Spleen (tissue), 13 donors: ENCODE results near the gene NHLRC4. TPM values are rescaled to one million over a fixed set of nuclear protein-coding genes. Genes with fewer than 3 reads are reported as not detected.
A peak's percentile ranks its signal among the peaks of the same experiment; 100 is the strongest.

Experiments used
- DNase-seq: peaks from one replicate; pipeline ENCODE4 v3.0.0-alpha.2; 2020
- H3K27ac ChIP-seq, 8 donors: fragments of 200-600 bp; sonication (generic) in 7 of 8; 1 replicate in 4 of 8; 2 replicates in 4 of 8; pipeline versions ENCODE4 v1.5.0 to v1.8.0; 2016 to 2021; ENCODE audit warnings: inconsistent platforms in 4 of 8, mild to moderate bottlenecking in 4 of 8, moderate library complexity in 1 of 8
- H3K27me3 ChIP-seq, 7 donors: fragments of 200-600 bp; sonication (generic) in 6 of 7; replicated peaks in 1 of 7; 1 replicate in 4 of 7; 2 replicates in 3 of 7; pipeline versions ENCODE4 v1.5.0 to v1.8.0; 2016 to 2021; ENCODE audit warnings: inconsistent platforms in 3 of 7, mild to moderate bottlenecking in 1 of 7
- H3K36me3 ChIP-seq, 6 donors: fragments of 200-600 bp; sonication (generic) in 5 of 6; 1 replicate in 4 of 6; 2 replicates in 2 of 6; pipeline versions ENCODE4 v1.5.0 to v1.8.0; 2016 to 2021; ENCODE audit warnings: inconsistent platforms in 2 of 6
- H3K4me1 ChIP-seq, 6 donors: fragments of 200-600 bp; sonication (generic) in 5 of 6; 1 replicate in 3 of 6; 2 replicates in 3 of 6; pipeline versions ENCODE4 v1.5.0 to v1.8.0; 2016 to 2021; ENCODE audit warnings: inconsistent platforms in 3 of 6
- H3K4me3 ChIP-seq, 8 donors: fragments of 200-600 bp; sonication (generic) in 7 of 8; 1 replicate in 4 of 8; 2 replicates in 4 of 8; pipeline versions ENCODE4 v1.5.0 to v1.8.0; 2016 to 2021; ENCODE audit warnings: inconsistent platforms in 4 of 8, mild to moderate bottlenecking in 4 of 8, moderate library complexity in 2 of 8
- H3K9me3 ChIP-seq, 8 donors: fragments of 200-600 bp; sonication (generic) in 7 of 8; 1 replicate in 4 of 8; 2 replicates in 4 of 8; pipeline versions ENCODE4 v1.5.0 to v1.8.0; 2016 to 2021; ENCODE audit warnings: inconsistent platforms in 4 of 8
- POLR2A ChIP-seq, 3 donors: fragments of 450-650 bp; IDR thresholded peaks; one replicate each; pipeline ENCODE4 v1.5.1; 2017; ENCODE audit warnings: antibody characterized with exemption in 3 of 3, mild to moderate bottlenecking in 1 of 3
- POLR2AphosphoS5 ChIP-seq, 3 donors: sonication (generic); formaldehyde crosslinking; IDR thresholded peaks; one replicate each; pipeline ENCODE4 v1.5.1; 2017; ENCODE audit warnings: antibody characterized with exemption in 3 of 3
- WGBS, 5 donors: extraction: QIAGEN DNeasy Blood & Tissue Kit in 3 of 5; methylation state at CpG; one replicate each; pipeline versions ENCODE4 v1.1.5 to v1.1.7; 2013 to 2018; 5-methylcytosine and 5-hydroxymethylcytosine counted together
- intact Hi-C: fragments of 100-400 bp; cut with DNase I; formaldehyde crosslinking; loops from one replicate; pipeline ENCODE4 v1.15.0; 2023; ENCODE audit warnings: low total_unique reads
- long read RNA-seq, 2 donors: transcript quantifications; one replicate each; lab custom pipeline, GENCODE V29; 2026
- polyA plus RNA-seq, 3 donors: library from polyadenylated mRNA; stranded (reverse); fragments of 200-250 nt; gene quantifications; one replicate each; pipeline ENCODE4 v1.2.1, GENCODE V29; 2013
- total RNA-seq, 7 donors: library from RNA; depleted of rRNA in 3 of 7; stranded (reverse); fragments of >200 nt in 3 of 7; fragmentation: NEBNext Ultra II Directional in 4 of 7; extraction: Animal tissue kit (Norgen Biotek cat#: 25700) in 4 of 7; gene quantifications; one replicate each; pipeline versions ENCODE4 v1.1.0 to v1.2.1, GENCODE V29; 2016 to 2021
- TF ChIP-seq, protein P1 (sequence below), 11 experiments: fragments of 200-600 bp in 7 of 11; fragments of 450-650 bp in 4 of 11; sonication (generic) in 4 of 11; IDR thresholded peaks in 8 of 11; conservative IDR thresholded peaks in 3 of 11; 1 replicate in 7 of 11; 2 replicates in 4 of 11; pipeline versions ENCODE4 v1.4.0 to v1.8.0; 2016 to 2021; ENCODE audit warnings: antibody characterized with exemption in 11 of 11, inconsistent platforms in 4 of 11, mild to moderate bottlenecking in 1 of 11
- donor health status: healthy with polysubstance abuse.
- donor health status: DM: no; HTN: no; CAD: no; lungs with moderate emphysema.
- donor health status: DM: no; HTN: no; CAD: no.
- donor health status: Bipolar disorder and iron deficiency.
- donor health status: healthy.
- donor health status: DM: no; HTN: no; CAD: no.
- donor health status: DM: yes; HTN: yes; CAD: no.

The NHLRC4 gene, protein sequence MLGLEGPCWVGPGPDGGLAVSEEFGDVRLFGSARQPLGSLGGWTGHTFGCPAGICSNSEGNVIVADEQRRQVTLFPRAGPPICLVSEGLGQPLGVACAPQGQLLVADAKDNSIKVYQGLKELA
- total RNA-seq (1 to 10 TPM; 1.5 to 8.8 (median 4.5) TPM), polyA plus RNA-seq (1 to 10 TPM; 2.7 to 4.7 (median 3.6) TPM)
- long read RNA-seq, donor 1, partial matches to known transcripts: 0 of 3 reads
- long read RNA-seq, donor 1, other reads (novel, unspliced or antisense): 0 of 3 reads
- long read RNA-seq, donor 2: 0 reads

DNA sequence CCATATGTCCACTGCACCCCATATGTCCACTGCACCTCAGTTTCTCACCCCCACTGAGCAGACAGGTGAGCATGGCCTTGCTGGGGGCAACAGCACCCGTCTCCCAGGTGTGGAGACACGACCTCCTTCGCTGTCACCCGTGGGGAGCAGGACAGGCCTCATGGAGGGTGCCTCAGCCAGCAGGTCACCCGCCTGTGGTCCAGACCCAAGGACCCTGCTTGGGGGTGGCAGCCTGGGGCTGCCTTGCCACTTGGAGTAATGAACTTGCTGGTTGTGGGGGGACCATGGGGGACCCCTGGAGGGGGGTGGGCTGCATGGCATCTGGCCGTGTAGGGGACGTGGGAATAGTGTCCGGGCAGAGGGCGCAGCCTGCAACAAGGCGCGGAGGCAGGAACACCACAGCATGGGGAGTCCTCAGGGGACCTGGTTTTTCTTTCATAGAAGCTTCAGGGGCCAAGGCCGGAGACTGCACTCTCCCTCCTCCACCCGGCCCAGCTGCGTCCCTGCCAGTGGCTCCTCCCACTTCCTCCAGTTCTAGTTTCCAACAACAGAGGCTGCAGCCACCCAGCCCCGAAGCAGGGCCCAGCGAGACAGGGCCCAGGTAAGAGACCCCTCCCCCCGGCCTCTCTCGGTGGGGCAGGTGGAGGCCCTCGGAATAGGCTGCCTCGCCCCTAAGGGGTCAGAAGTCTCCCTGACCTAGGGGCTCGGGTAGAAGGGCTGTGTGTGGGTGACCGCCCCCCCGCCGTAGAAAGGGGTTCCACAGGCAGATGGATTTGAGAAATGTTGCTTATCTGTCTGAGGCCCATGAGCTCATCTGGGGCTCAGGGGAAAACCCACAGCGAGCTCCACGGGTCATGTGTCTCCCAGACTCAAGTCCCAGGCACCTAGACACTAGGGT, at the start of gene NHLRC4:
Gene NHLRC4, plus strand, starts transcription at position 531 of the 898 bp plus-strand sequence. CDS start 1,043 bp downstream, outside the sequence.
- no peaks in the 10 kb centered on the region for H3K9me3 ChIP-seq
- H3K4me3 ChIP-seq: peak within 1 kb of the TSS; percentile 20 to 67 (median 37)
- no peak for TF ChIP-seq POLR2A (IDR thresholded peaks at IDR 0.05)
- TF ChIP-seq, protein P1, sequence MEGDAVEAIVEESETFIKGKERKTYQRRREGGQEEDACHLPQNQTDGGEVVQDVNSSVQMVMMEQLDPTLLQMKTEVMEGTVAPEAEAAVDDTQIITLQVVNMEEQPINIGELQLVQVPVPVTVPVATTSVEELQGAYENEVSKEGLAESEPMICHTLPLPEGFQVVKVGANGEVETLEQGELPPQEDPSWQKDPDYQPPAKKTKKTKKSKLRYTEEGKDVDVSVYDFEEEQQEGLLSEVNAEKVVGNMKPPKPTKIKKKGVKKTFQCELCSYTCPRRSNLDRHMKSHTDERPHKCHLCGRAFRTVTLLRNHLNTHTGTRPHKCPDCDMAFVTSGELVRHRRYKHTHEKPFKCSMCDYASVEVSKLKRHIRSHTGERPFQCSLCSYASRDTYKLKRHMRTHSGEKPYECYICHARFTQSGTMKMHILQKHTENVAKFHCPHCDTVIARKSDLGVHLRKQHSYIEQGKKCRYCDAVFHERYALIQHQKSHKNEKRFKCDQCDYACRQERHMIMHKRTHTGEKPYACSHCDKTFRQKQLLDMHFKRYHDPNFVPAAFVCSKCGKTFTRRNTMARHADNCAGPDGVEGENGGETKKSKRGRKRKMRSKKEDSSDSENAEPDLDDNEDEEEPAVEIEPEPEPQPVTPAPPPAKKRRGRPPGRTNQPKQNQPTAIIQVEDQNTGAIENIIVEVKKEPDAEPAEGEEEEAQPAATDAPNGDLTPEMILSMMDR (IDR thresholded peaks at IDR 0.05 in 8 of 11, conservative IDR thresholded peaks at IDR 0.05 in 3 of 11): peak in 3 of 11 experiments; percentile 7 to 29 (median 16)
- TF ChIP-seq POLR2AphosphoS5 (IDR thresholded peaks at IDR 0.05): peak; percentile 55 to 80 (median 64)
- peaks cover 0 to 6% (median 4%) of the 10 kb centered on the region in 7 donors for H3K27me3 ChIP-seq
- intact Hi-C loops: no loop called here
- 4 to 26% (median 22%) methylated on average over 10 to 26 of the region's 26 CpGs for WGBS, 5 donors
- H3K27ac ChIP-seq: peak within 1 kb of the TSS; percentile 51 to 88 (median 80)
- no peaks in the 10 kb centered on the region for H3K36me3 ChIP-seq
- peak; percentile 94 for DNase-seq
- H3K4me1 ChIP-seq: peaks cover 39 to 67% (median 51%) of the 10 kb centered on the region in 6 donors

DNA sequence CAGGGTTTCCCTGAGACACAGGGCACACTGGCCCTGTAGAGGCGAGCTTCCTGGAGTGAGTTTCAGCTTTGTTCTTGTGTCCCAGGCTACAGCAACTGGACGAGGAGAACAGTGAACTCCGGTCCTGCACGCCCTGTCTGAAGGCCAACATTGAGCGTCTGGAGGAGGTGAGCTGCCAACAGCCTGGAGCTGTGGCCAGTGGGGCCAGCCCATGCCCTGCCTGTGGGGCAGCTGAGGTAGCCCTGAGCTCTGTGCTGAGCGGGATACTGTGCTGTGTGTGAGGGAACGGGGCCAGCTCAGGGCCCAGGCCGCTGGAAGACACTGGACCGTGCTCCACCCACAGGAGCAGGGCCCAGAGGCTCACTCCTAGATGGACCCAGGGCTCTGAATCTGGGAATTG, 47.9 kb upstream of the NHLRC4 start:
- TF ChIP-seq, protein P1 (IDR thresholded peaks at IDR 0.05 in 8 of 11, conservative IDR thresholded peaks at IDR 0.05 in 3 of 11): no peak
- no peak for TF ChIP-seq POLR2A (IDR thresholded peaks at IDR 0.05)
- no peak for TF ChIP-seq POLR2AphosphoS5 (IDR thresholded peaks at IDR 0.05)
- 83 to 95% (median 93%) methylated on average over 9 of the region's 9 CpGs for WGBS, 5 donors
- Histone ChIP-seq H3K4me1 (peaks cover 0 to 15% (median 4%) of the 10 kb centered on the region in 6 donors), H3K9me3 (no peaks in the 10 kb centered on the region), H3K4me3 (no peak overlapping the region), H3K36me3 (peaks cover 0 to 74% (median 45%) of the 10 kb centered on the region in 6 donors), H3K27me3 (no peaks in the 10 kb centered on the region), H3K27ac (no peak overlapping the region)
- DNase-seq: no peak
- intact Hi-C loops: no loop called here

- H3K27me3 ChIP-seq: no peaks in the 10 kb centered on the region
- intact Hi-C loops: no loop called here
- DNase-seq: no peak
These were observed 47.4 kb upstream of the NHLRC4 start for GRCh38 chr16:519425-519824.

More at GRCh38 chr16:519425-519824, 47.4 kb upstream of the NHLRC4 start:
- TF ChIP-seq POLR2AphosphoS5 (IDR thresholded peaks at IDR 0.05) (peak; percentile 54 to 63 (median 62)), POLR2A (IDR thresholded peaks at IDR 0.05) (no peak)
- TF ChIP-seq, protein P1 (IDR thresholded peaks at IDR 0.05 in 8 of 11, conservative IDR thresholded peaks at IDR 0.05 in 3 of 11): no peak
- whole genome bisulfite sequencing, 5 donors: 82 to 91% (median 84%) methylated on average over 7 to 19 of the region's 19 CpGs
- H3K4me3 ChIP-seq: no peak overlapping the region
- peaks cover 0 to 20% (median 10%) of the 10 kb centered on the region in 6 donors for H3K4me1 ChIP-seq
- H3K36me3 ChIP-seq: peaks cover 0 to 68% (median 45%) of the 10 kb centered on the region in 6 donors
- no peaks in the 10 kb centered on the region for H3K9me3 ChIP-seq
- H3K27ac ChIP-seq: no peak overlapping the region
